Heart left ventricle (tissue), 13 donors: ENCODE results near the gene ZNF283.

ENCODE experiments used
- CTCF ChIP-seq, 12 donors: fragments of 200-600 bp; sonication (generic) in 4 of 12; IDR thresholded peaks; one replicate each; pipeline versions ENCODE4 v1.5.0 to v1.8.0; 2018 to 2022; ENCODE audit warnings: antibody characterized with exemption in 12 of 12, mild to moderate bottlenecking in 5 of 12
- POLR2A ChIP-seq, 2 donors: fragments of 450-650 bp; IDR thresholded peaks; one replicate each; pipeline ENCODE4 v1.6.1; 2017; ENCODE audit warnings: antibody characterized with exemption in 2 of 2, mild to moderate bottlenecking in 2 of 2, moderate library complexity in 2 of 2
- donor health status: ischemic (EF 13 %, LVEDD 7.1; RV severe dilation, severe dysfunction).
- donor health status: DM: no; HTN: yes; CAD: no.
- donor health status: DM: no; HTN: no; CAD: no.
- donor health status: ischemic (EF 25% LVEDD 6.9; RV normal size, moderate dysfunction).
- donor health status: ischemic (EF 25% LVEDD 5.7; RV mildly dilated, moderate dysfunction).
- donor health status: ischemic (EF 35%, LVEDD 5.7; RV mildly dilated, moderate dysfunction).
- donor health status: nonischemic (EF 11% LVEDD 7.7; RV severe dilation, severe dysfunction).
- donor health status: DM: yes; HTN: yes; CAD: no.
- donor health status: PGD.
- donor health status: ischemic (EF 29% LVEDD 5.4; RV normal size, mild dysfunction).
- donor health status: nonischemic (EF 23%, LVEDD 6.1; RV moderate dilation, normal function).

- TF ChIP-seq POLR2A (IDR thresholded peaks at IDR 0.05), result no peak
- TF ChIP-seq CTCF (IDR thresholded peaks at IDR 0.05), result no peak
Observed at GRCh38 chr19:43782689-43783231, 44.4 kb upstream of the ZNF283 start.
